WERI-Rb-1 (cell line): Measurements from ENCODE around the gene FUBP3.
A peak's percentile ranks its signal among the peaks of the same experiment; 100 is the strongest.

Source experiments
- DNase-seq: peaks from one replicate; pipeline ENCODE4 v3.0.0-alpha.2; 2020
- H3K27ac ChIP-seq: fragments of 250-450 bp; sonication (Bioruptor Pico); 2 replicates; pipeline ENCODE4 v1.5.1; 2020; ENCODE audit warnings: mild to moderate bottlenecking, moderate library complexity
- H3K27me3 ChIP-seq: fragments of 250-450 bp; sonication (Bioruptor Pico); 2 replicates; pipeline ENCODE4 v1.5.1; 2021; ENCODE audit warnings: mild to moderate bottlenecking, low read depth, moderate library complexity; ENCODE audit not compliant: insufficient read depth, severe bottlenecking
- H3K36me3 ChIP-seq: fragments of 250-450 bp; sonication (Bioruptor Pico); 2 replicates; pipeline ENCODE4 v1.5.1; 2020; ENCODE audit warnings: mild to moderate bottlenecking, moderate library complexity
- H3K4me3 ChIP-seq: 2 replicates; pipeline ENCODE4 v1.5.1; 2011; ENCODE audit warnings: low read depth, mild to moderate bottlenecking, control low read depth, low read length
- H3K9me3 ChIP-seq: fragments of 250-450 bp; sonication (Bioruptor Pico); 2 replicates; pipeline ENCODE4 v1.5.1; 2021; ENCODE audit warnings: mild to moderate bottlenecking, moderate library complexity; ENCODE audit not compliant: severe bottlenecking
- TF ChIP-seq, protein P1 (sequence below): IDR thresholded peaks from 2 replicates; pipeline ENCODE4 v1.5.1; 2011; ENCODE audit warnings: low read depth, mild to moderate bottlenecking, control low read depth, inconsistent platforms, low read length

The FUBP3 gene

DNA sequence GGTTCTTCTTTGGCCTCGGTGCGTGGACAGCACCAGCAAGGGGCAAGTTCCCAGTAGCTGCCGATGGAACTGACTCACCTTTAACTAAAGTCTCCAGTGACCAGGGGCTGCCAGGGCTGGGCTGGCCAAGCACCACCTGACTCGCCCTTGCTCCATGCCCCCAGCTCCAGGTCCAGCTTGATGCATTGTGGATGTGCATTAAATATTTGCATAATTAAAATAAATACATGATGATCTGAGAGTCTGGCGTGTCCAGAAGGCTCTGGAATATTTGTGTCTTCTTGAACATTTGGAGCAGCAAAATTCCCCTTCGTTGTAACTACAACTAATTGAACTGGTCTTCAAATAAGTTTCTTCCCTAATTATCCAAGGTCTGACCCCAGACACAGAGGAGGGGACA is 75.5 kb downstream of the FUBP3 start:
- Histone ChIP-seq H3K36me3 (no peaks in the 10 kb centered on the region), H3K4me3 (no peak overlapping the region), H3K27me3 (peaks cover 44% of the 10 kb centered on the region), H3K27ac (no peak overlapping the region), H3K9me3 (no peaks in the 10 kb centered on the region)
- DNase-seq, result no peak
- TF ChIP-seq, protein P1, sequence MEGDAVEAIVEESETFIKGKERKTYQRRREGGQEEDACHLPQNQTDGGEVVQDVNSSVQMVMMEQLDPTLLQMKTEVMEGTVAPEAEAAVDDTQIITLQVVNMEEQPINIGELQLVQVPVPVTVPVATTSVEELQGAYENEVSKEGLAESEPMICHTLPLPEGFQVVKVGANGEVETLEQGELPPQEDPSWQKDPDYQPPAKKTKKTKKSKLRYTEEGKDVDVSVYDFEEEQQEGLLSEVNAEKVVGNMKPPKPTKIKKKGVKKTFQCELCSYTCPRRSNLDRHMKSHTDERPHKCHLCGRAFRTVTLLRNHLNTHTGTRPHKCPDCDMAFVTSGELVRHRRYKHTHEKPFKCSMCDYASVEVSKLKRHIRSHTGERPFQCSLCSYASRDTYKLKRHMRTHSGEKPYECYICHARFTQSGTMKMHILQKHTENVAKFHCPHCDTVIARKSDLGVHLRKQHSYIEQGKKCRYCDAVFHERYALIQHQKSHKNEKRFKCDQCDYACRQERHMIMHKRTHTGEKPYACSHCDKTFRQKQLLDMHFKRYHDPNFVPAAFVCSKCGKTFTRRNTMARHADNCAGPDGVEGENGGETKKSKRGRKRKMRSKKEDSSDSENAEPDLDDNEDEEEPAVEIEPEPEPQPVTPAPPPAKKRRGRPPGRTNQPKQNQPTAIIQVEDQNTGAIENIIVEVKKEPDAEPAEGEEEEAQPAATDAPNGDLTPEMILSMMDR, result no peak

DNA sequence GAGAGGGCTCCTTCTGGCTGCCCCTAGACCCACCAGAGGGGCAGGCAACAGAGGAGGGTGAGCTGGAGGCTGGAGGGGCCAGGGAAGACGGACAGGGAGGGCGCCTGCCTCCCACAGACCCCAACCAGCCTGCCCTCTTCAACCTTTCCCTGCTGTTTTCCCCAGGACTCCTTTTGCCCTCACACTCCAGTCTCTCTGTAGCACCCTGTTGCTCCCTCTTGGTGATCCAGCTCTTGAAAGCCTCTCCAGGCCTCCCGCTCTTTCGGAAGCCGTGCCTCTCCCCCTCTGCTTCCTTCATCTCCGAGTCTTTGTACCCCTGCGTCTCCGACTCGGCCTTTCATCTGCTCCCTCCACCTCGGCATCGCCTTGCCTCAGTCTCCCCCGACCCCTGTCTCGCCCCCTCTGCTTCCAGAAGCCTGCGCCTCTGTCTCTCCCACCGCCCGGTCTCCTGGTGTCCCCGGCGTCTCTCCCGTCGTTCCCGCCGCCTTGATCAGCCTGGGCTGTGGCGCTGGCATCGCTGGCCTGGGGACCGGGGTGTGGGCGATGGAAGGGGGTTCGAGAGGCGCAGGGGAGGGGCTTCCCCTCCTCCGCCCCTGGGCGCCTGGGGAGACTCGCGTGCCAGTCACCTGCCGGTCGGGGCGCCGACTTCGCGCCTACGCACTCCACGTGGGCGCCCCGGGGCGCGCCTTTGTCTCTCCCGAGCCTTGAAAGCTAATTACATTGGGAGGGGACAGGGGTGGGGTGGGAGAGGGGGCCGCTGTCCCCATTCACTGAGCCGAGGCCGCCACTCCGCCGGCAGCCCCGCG is 79.7 kb downstream of the FUBP3 start:
- Histone ChIP-seq H3K36me3 (no peaks in the 10 kb centered on the region), H3K27me3 (peaks cover 86% of the 10 kb centered on the region), H3K9me3 (no peaks in the 10 kb centered on the region), H3K4me3 (no peak overlapping the region), H3K27ac (no peak overlapping the region)
- TF ChIP-seq, protein P1, result no peak
- DNase-seq, result no peak

DNA sequence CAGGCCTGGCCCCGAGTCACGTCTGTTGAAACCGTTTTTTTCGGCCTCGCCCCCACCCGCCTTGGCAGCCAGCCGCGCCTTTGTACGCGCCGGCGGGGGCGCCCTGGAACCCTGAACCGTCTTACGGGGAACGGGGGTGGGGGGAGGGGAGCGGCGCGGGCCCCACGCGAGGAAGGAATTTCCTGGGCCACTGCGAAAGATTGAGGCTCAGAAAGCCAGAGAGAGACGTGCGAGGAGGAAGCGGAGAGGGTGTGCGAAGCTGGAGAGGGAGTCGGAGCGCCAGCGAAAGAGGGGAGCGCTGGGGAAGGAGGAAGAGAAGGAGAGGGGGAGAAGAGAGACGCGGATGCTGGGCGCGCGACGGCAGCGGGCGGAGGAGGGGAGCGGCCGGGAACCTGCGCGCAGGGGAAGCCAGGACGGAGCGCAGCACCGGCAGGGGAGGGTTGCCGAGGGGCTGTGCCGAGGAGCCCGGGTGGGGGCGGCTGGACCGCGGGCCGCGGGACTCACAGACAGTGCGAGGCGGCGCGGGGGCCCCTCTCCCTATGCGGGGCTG is 80.4 kb downstream of the FUBP3 start:
- Histone ChIP-seq H3K9me3 (no peaks in the 10 kb centered on the region), H3K27me3 (peaks cover 92% of the 10 kb centered on the region), H3K27ac (no peak overlapping the region), H3K36me3 (no peaks in the 10 kb centered on the region), H3K4me3 (no peak overlapping the region)
- peak; percentile 35 for DNase-seq
- TF ChIP-seq, protein P1, result no peak

DNA sequence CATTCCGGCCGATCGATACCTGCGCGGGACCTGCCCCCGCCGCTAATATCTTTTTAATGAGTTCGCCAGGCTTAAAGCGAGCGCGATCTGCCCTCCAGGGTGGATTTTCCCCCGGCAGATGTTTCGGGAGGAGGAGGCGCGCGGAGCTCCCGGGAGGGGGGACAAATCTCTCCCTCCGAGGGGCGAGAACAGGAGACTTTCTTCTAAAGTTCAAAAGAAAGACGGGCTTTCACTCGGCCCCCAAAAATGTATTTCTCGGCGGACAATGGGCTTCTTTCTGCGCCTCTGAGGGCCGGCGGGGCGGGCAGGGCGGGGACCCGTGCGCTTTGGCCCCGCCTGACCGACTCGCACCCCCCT is 80.9 kb downstream of the FUBP3 start:
- H3K9me3 ChIP-seq, result no peaks in the 10 kb centered on the region
- no peak overlapping the region for H3K27ac ChIP-seq
- peaks cover 95% of the 10 kb centered on the region for H3K27me3 ChIP-seq
- no peak for DNase-seq
- no peaks in the 10 kb centered on the region for H3K36me3 ChIP-seq
- peak overlapping the region; percentile 35 for H3K4me3 ChIP-seq
- TF ChIP-seq, protein P1, result no peak

DNA sequence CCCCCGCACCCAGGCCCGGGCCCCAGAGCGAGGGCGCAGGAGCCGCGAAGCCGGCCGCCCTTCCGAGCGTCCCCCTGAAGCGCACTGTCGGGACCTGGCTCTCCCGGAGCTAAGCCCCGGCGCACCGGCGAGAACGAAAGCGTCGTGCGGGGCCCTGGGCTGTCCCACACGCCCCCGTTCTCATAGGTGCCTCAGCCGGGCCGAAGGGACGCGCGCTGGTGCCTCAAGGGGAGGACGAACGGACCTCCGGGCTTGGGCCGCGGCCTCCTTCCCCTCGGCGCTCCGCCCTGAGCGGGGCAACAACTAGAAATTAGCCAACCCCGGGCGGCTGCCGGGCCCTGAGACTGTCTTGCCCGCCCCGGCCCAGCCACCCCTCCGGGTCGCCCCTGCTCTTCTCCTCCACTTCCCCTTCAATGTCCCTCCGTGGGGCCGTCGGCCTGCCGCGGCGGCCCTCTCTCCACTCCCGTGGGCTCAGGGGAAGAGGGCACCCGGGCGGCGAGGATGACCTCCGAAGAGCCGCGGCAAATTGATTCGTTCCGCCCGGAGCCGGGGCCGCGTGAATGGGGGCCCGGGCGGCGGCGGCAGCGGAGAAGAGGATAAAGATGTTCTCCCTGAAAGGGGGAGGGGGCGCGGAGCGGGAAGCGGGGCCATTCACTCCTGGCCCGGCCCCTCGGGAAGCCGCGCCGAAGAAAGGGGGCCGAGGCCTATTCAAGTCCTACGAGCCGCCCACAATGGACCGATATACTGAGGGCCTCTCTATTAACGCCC is 81.5 kb downstream of the FUBP3 start:
- peak; percentile 33 for DNase-seq
- Histone ChIP-seq H3K9me3 (no peaks in the 10 kb centered on the region), H3K4me3 (peak overlapping the region; percentile 35), H3K27ac (no peak overlapping the region), H3K27me3 (peaks cover 95% of the 10 kb centered on the region), H3K36me3 (no peaks in the 10 kb centered on the region)
- TF ChIP-seq, protein P1, result no peak
